Gastroesophageal sphincter (tissue), 3 donors: ENCODE measurements around the gene LGI1.

Experiments
- POLR2A ChIP-seq, 2 donors: fragments of 450-650 bp; IDR thresholded peaks; one replicate each; pipeline ENCODE4 v1.6.1; 2017; ENCODE audit warnings: antibody characterized with exemption in 2 of 2, mild to moderate bottlenecking in 2 of 2, moderate library complexity in 1 of 2
- POLR2AphosphoS5 ChIP-seq: sonication (generic); formaldehyde crosslinking; IDR thresholded peaks from one replicate; pipeline ENCODE4 v1.6.1; 2017; ENCODE audit warnings: antibody characterized with exemption
- TF ChIP-seq, protein P1 (sequence below), 4 experiments: fragments of 200-600 bp in 2 of 4; fragments of 450-650 bp in 2 of 4; sonication (generic) in 1 of 4; IDR thresholded peaks; one replicate each; pipeline ENCODE4 v1.5.1; 2017 to 2019; ENCODE audit warnings: antibody characterized with exemption in 4 of 4, mild to moderate bottlenecking in 2 of 4, moderate library complexity in 2 of 4

GRCh38 chr10:93755443-93756116 lies 2.2 kb upstream of the LGI1 start:
- TF ChIP-seq, protein P1, sequence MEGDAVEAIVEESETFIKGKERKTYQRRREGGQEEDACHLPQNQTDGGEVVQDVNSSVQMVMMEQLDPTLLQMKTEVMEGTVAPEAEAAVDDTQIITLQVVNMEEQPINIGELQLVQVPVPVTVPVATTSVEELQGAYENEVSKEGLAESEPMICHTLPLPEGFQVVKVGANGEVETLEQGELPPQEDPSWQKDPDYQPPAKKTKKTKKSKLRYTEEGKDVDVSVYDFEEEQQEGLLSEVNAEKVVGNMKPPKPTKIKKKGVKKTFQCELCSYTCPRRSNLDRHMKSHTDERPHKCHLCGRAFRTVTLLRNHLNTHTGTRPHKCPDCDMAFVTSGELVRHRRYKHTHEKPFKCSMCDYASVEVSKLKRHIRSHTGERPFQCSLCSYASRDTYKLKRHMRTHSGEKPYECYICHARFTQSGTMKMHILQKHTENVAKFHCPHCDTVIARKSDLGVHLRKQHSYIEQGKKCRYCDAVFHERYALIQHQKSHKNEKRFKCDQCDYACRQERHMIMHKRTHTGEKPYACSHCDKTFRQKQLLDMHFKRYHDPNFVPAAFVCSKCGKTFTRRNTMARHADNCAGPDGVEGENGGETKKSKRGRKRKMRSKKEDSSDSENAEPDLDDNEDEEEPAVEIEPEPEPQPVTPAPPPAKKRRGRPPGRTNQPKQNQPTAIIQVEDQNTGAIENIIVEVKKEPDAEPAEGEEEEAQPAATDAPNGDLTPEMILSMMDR (IDR thresholded peaks at IDR 0.05): no peak
- TF ChIP-seq POLR2AphosphoS5 (no peak), POLR2A (IDR thresholded peaks at IDR 0.05) (no peak)
